Pancreas (tissue), 10 donors: Measurements from ENCODE around the gene KHDC3L. TPM values are rescaled to one million over a fixed set of nuclear protein-coding genes. Genes with fewer than 3 reads are reported as not detected.

ENCODE experiments used
- ATAC-seq, 4 donors: fragments of 200-7000 bp; cut with Tn5 transposase; one replicate each; pipeline versions ENCODE4 v1.8.0 to v1.9.1; 2020; ENCODE audit warnings: mild to moderate bottlenecking in 4 of 4, moderate library complexity in 4 of 4
- DNase-seq, 6 donors: peaks; one replicate each; pipeline ENCODE4 v3.0.0-alpha.2; 2020
- FAIRE-seq: peaks from 2 replicates; lab custom pipeline; 2012; peaks lifted over from hg19 to GRCh38; lab: Jason Lieb, UNC
- H3K27ac ChIP-seq, 4 donors: fragments of 200-600 bp; sonication (generic); 1 replicate in 3 of 4; 2 replicates in 1 of 4; pipeline versions ENCODE4 v1.5.0 to v1.8.0; 2020
- H3K27me3 ChIP-seq, 4 donors: fragments of 200-600 bp; one replicate each; pipeline ENCODE4 v1.8.0; 2021
- H3K36me3 ChIP-seq, 3 donors: fragments of 200-600 bp; sonication (generic) in 1 of 3; one replicate each; pipeline versions ENCODE4 v1.5.0 to v1.8.0; 2020 to 2021
- H3K4me1 ChIP-seq, 3 donors: fragments of 200-600 bp; one replicate each; pipeline ENCODE4 v1.8.0; 2021
- H3K4me3 ChIP-seq, 4 donors: fragments of 200-600 bp; sonication (generic) in 2 of 4; one replicate each; pipeline versions ENCODE4 v1.5.0 to v1.8.0; 2020 to 2021
- H3K9me3 ChIP-seq, 4 donors: fragments of 200-600 bp; one replicate each; pipeline ENCODE4 v1.8.0; 2021
- WGBS, 2 donors: extraction: QIAGEN DNeasy Blood & Tissue Kit; methylation state at CpG; one replicate each; pipeline ENCODE4 v1.1.7; 2013; 5-methylcytosine and 5-hydroxymethylcytosine counted together
- intact Hi-C, 3 donors: fragments of 100-400 bp; cut with DNase I; formaldehyde crosslinking; loops; one replicate each; pipeline versions ENCODE4 v1.11.1 to v1.14.2; 2022
- polyA plus RNA-seq, 2 donors: library from polyadenylated mRNA; stranded (reverse); fragments of 200-250 nt; gene quantifications; one replicate each; pipeline ENCODE4 v1.2.3, GENCODE V29; 2013
- total RNA-seq, 6 donors: library from RNA; stranded (reverse); fragmentation: NEBNext Ultra II Directional in 4 of 6; extraction: Animal tissue kit (Norgen Biotek cat#: 25700) in 4 of 6; gene quantifications; one replicate each; pipeline versions ENCODE4 v1.2.1 to v1.2.4, GENCODE V29; 2021 to 2023
- TF ChIP-seq, protein P1 (sequence below), 4 donors: fragments of 200-600 bp; sonication (generic) in 3 of 4; IDR thresholded peaks; one replicate each; pipeline versions ENCODE4 v1.5.0 to v1.8.0; 2021; ENCODE audit warnings: antibody characterized with exemption in 4 of 4
- donor health status: healthy with polysubstance abuse.
- donor health status: DM: no; HTN: no; CAD: no; lungs with moderate emphysema.
- donor health status: DM: no; HTN: no; CAD: no.
- donor health status: control.
- donor health status: control.
- donor health status: Bipolar disorder and iron deficiency.
- donor health status: DM: yes; HTN: yes; CAD: no.
- donor health status: DM: no; HTN: no; CAD: no.
- donor health status: DM: no; HTN: no; CAD: no.
- donor health status: DM: yes; HTN: yes; CAD: no.

The KHDC3L gene
- total and polyA plus RNA-seq, 8 donors: not detected

- H3K4me1 ChIP-seq: no peaks in the 10 kb centered on the region
- H3K4me3 ChIP-seq: no peak overlapping the region
- WGBS, 2 donors: 41 to 42% methylated on average over 3 of the region's 3 CpGs
- DNase-seq (no peak), FAIRE-seq (no peak), ATAC-seq (no peak)
- no peaks in the 10 kb centered on the region for H3K36me3 ChIP-seq
- no peaks in the 10 kb centered on the region for H3K9me3 ChIP-seq
- H3K27me3 ChIP-seq: no peaks in the 10 kb centered on the region
- H3K27ac ChIP-seq: no peak overlapping the region
- TF ChIP-seq, protein P1, sequence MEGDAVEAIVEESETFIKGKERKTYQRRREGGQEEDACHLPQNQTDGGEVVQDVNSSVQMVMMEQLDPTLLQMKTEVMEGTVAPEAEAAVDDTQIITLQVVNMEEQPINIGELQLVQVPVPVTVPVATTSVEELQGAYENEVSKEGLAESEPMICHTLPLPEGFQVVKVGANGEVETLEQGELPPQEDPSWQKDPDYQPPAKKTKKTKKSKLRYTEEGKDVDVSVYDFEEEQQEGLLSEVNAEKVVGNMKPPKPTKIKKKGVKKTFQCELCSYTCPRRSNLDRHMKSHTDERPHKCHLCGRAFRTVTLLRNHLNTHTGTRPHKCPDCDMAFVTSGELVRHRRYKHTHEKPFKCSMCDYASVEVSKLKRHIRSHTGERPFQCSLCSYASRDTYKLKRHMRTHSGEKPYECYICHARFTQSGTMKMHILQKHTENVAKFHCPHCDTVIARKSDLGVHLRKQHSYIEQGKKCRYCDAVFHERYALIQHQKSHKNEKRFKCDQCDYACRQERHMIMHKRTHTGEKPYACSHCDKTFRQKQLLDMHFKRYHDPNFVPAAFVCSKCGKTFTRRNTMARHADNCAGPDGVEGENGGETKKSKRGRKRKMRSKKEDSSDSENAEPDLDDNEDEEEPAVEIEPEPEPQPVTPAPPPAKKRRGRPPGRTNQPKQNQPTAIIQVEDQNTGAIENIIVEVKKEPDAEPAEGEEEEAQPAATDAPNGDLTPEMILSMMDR (IDR thresholded peaks at IDR 0.05): no peak
- intact Hi-C loops: no loop called here
These were observed 33.7 kb upstream of the KHDC3L start for GRCh38 chr6:73328790-73329189.

GRCh38 chr6:73329201-73329600, 33.3 kb upstream of the KHDC3L start:
- TF ChIP-seq, protein P1 (IDR thresholded peaks at IDR 0.05): no peak
- DNase-seq (no peak), FAIRE-seq (no peak), ATAC-seq (no peak)
- H3K27me3 ChIP-seq: no peaks in the 10 kb centered on the region
- H3K9me3 ChIP-seq: no peaks in the 10 kb centered on the region
- no peak overlapping the region for H3K27ac ChIP-seq
- no peak overlapping the region for H3K4me3 ChIP-seq
- no peaks in the 10 kb centered on the region for H3K36me3 ChIP-seq
- WGBS, 2 donors: 36 to 41% methylated on average over 3 of the region's 3 CpGs
- no peaks in the 10 kb centered on the region for H3K4me1 ChIP-seq
- intact Hi-C loops: no loop called here

GRCh38 chr6:73339340-73339739, 23.1 kb upstream of the KHDC3L start:
- H3K9me3 ChIP-seq: no peaks in the 10 kb centered on the region
- no peak overlapping the region for H3K27ac ChIP-seq
- ATAC-seq (no peak), DNase-seq (no peak), FAIRE-seq (no peak)
- 58 to 68% methylated on average over 3 of the region's 3 CpGs for WGBS, 2 donors
- no peaks in the 10 kb centered on the region for H3K36me3 ChIP-seq
- intact Hi-C loops: no loop called here
- no peaks in the 10 kb centered on the region for H3K27me3 ChIP-seq
- H3K4me3 ChIP-seq: no peak overlapping the region
- H3K4me1 ChIP-seq: no peaks in the 10 kb centered on the region
- TF ChIP-seq, protein P1 (IDR thresholded peaks at IDR 0.05): no peak

GRCh38 chr6:73340048-73340447, 22.4 kb upstream of the KHDC3L start:
- no peak for FAIRE-seq
- H3K4me1 ChIP-seq: no peaks in the 10 kb centered on the region
- intact Hi-C loops: no loop called here
- TF ChIP-seq, protein P1 (IDR thresholded peaks at IDR 0.05): no peak
- no peaks in the 10 kb centered on the region for H3K27me3 ChIP-seq
- no peaks in the 10 kb centered on the region for H3K9me3 ChIP-seq
- no peaks in the 10 kb centered on the region for H3K36me3 ChIP-seq
- WGBS, 2 donors: 40 to 43% methylated on average over 2 of the region's 2 CpGs
- no peak for DNase-seq
- H3K4me3 ChIP-seq: no peak overlapping the region
- no peak overlapping the region for H3K27ac ChIP-seq
- ATAC-seq: no peak

DNA sequence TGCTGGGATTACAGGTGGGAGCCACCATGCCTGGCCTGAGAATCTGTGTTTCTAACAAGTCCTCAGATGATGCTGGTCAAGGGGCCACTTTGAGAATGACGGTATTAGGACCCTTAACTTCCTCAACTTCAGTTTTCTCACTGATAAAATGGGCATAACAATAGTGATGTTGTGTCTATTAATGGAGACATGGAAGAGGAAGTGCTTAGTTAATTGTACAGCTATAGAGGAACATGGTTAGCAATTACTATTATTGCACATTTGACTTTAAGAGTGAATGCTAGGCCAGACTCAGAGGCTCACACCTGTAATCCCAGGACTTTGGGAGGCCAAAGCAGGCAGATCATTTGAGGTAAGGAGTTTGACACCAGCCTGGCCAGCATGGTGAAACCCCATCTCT, 21.1 kb upstream of the KHDC3L start:
- ATAC-seq: no peak

More for the DNA sequence above, 21.1 kb upstream of the KHDC3L start:
- Histone ChIP-seq H3K36me3 (no peaks in the 10 kb centered on the region), H3K4me1 (no peaks in the 10 kb centered on the region), H3K4me3 (no peak overlapping the region), H3K9me3 (no peaks in the 10 kb centered on the region), H3K27me3 (no peaks in the 10 kb centered on the region), H3K27ac (no peak overlapping the region)
- 58 to 73% methylated on average over 1 of the region's 1 CpG for WGBS, 2 donors
- TF ChIP-seq, protein P1 (IDR thresholded peaks at IDR 0.05): no peak
- FAIRE-seq: no peak
- DNase-seq: no peak
- intact Hi-C loops: no loop called here
